MM.1S (cell line): ENCODE measurements around the gene ROPN1L.

ENCODE experiments used
- DNase-seq: peaks from one replicate; pipeline ENCODE4 v3.0.0-alpha.2; 2015
- H2AFZ ChIP-seq: fragments of 300-600 bp; sonication (generic); 2 replicates; pipeline ENCODE4 v1.6.0; 2016; ENCODE audit warnings: antibody characterized with exemption, low read length
- H3F3A ChIP-seq: fragments of 300-600 bp; sonication (generic); 2 replicates; pipeline ENCODE4 v1.6.1; 2016; ENCODE audit warnings: mild to moderate bottlenecking, antibody characterized with exemption, low read length, moderate library complexity, mixed read lengths; ENCODE audit not compliant: insufficient read depth
- H3K27ac ChIP-seq: fragments of 300-600 bp; sonication (generic); 2 replicates; pipeline ENCODE4 v1.5.1; 2016; ENCODE audit warnings: mild to moderate bottlenecking, low read length
- H3K27me3 ChIP-seq: fragments of 300-600 bp; sonication (generic); replicated peaks from 2 replicates; pipeline ENCODE4 v1.6.0; 2016; ENCODE audit warnings: low read length; ENCODE audit not compliant: insufficient read depth
- H3K36me3 ChIP-seq: fragments of 300-600 bp; sonication (generic); replicated peaks from 2 replicates; pipeline ENCODE4 v1.6.1; 2016; ENCODE audit warnings: mild to moderate bottlenecking, low read length, mixed read lengths; ENCODE audit not compliant: insufficient read depth
- H3K4me1 ChIP-seq: fragments of 300-600 bp; sonication (generic); 2 replicates; pipeline ENCODE4 v1.6.1; 2016; ENCODE audit warnings: low read length, mixed read lengths
- H3K4me2 ChIP-seq: fragments of 300-600 bp; sonication (generic); 2 replicates; pipeline ENCODE4 v1.6.0; 2016; ENCODE audit warnings: low read depth, low read length
- H3K4me3 ChIP-seq: fragments of 300-600 bp; sonication (generic); 2 replicates; pipeline ENCODE4 v1.5.1; 2016; ENCODE audit warnings: low read length, mixed read lengths
- H3K79me2 ChIP-seq: fragments of 300-600 bp; sonication (generic); 2 replicates; pipeline ENCODE4 v1.6.1; 2016; ENCODE audit warnings: mixed run types, low read length, mixed read lengths
- H3K9ac ChIP-seq: fragments of 300-600 bp; sonication (generic); 2 replicates; pipeline ENCODE4 v1.6.1; 2016; ENCODE audit warnings: low read length, mixed read lengths
- H3K9me2 ChIP-seq: fragments of 300-600 bp; sonication (generic); replicated peaks from 2 replicates; pipeline ENCODE4 v1.6.1; 2016; ENCODE audit warnings: mild to moderate bottlenecking, low read length, mixed read lengths; ENCODE audit not compliant: insufficient read depth
- H3K9me3 ChIP-seq: fragments of 300-600 bp; sonication (generic); replicated peaks from 2 replicates; pipeline ENCODE4 v1.6.1; 2016; ENCODE audit warnings: mild to moderate bottlenecking, low read length, mixed read lengths; ENCODE audit not compliant: insufficient read depth
- H4K20me1 ChIP-seq: fragments of 300-600 bp; sonication (generic); 2 replicates; pipeline ENCODE4 v1.6.1; 2016; ENCODE audit warnings: mild to moderate bottlenecking, low read length, moderate library complexity, mixed read lengths; ENCODE audit not compliant: insufficient read depth
- EZH2 ChIP-seq: fragments of 300-600 bp; sonication (generic); optimal IDR thresholded peaks from 2 replicates; pipeline ENCODE3; 2017; ENCODE audit warnings: low read depth, mild to moderate bottlenecking, antibody characterized with exemption, low read length, mixed read lengths
- EZH2phosphoT487 ChIP-seq: fragments of 300-600 bp; sonication (generic); IDR thresholded peaks from 2 replicates; pipeline ENCODE4 v1.6.1; 2018; ENCODE audit warnings: antibody characterized with exemption, low read length
- TF ChIP-seq, protein P1 (sequence below): fragments of 300-600 bp; sonication (generic); IDR thresholded peaks from 2 replicates; pipeline ENCODE4 v1.5.1; 2016; ENCODE audit warnings: antibody characterized with exemption, low read length, mixed read lengths

Gene ROPN1L

DNA sequence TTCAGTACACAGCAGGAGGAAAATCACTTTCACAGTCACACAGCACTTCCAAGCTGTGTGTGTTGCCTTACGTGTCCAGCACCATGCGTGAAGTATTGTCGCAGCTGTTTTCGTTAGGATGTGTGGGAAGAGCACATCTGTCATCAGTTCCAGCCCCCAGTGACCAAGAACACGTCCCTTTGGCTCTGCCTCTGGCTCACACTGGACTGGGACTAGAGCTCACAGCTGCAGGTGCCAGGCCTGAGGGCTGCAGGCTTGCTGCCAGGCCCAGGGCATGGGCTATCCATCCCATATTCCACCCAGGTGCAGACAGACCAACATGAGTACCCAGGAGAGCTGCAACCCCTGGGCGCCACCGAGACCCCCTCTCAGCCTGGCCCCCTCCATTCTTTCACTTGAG lies 61.6 kb downstream of the ROPN1L start:
- Histone ChIP-seq H3K27ac (no peak overlapping the region), H3F3A (no peaks in the 10 kb centered on the region), H3K9me2 (no peaks in the 10 kb centered on the region), H2AFZ (no peak overlapping the region), H3K4me1 (no peaks in the 10 kb centered on the region), H4K20me1 (no peaks in the 10 kb centered on the region), H3K9me3 (no peaks in the 10 kb centered on the region), H3K36me3 (no peaks in the 10 kb centered on the region), H3K27me3 (no peaks in the 10 kb centered on the region), H3K4me3 (no peak overlapping the region), H3K79me2 (no peaks in the 10 kb centered on the region), H3K4me2 (no peak overlapping the region), H3K9ac (no peak overlapping the region)
- DNase-seq: no peak
- TF ChIP-seq EZH2 (no peak), EZH2phosphoT487 (no peak)
- TF ChIP-seq, protein P1, sequence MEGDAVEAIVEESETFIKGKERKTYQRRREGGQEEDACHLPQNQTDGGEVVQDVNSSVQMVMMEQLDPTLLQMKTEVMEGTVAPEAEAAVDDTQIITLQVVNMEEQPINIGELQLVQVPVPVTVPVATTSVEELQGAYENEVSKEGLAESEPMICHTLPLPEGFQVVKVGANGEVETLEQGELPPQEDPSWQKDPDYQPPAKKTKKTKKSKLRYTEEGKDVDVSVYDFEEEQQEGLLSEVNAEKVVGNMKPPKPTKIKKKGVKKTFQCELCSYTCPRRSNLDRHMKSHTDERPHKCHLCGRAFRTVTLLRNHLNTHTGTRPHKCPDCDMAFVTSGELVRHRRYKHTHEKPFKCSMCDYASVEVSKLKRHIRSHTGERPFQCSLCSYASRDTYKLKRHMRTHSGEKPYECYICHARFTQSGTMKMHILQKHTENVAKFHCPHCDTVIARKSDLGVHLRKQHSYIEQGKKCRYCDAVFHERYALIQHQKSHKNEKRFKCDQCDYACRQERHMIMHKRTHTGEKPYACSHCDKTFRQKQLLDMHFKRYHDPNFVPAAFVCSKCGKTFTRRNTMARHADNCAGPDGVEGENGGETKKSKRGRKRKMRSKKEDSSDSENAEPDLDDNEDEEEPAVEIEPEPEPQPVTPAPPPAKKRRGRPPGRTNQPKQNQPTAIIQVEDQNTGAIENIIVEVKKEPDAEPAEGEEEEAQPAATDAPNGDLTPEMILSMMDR: no peak

DNA sequence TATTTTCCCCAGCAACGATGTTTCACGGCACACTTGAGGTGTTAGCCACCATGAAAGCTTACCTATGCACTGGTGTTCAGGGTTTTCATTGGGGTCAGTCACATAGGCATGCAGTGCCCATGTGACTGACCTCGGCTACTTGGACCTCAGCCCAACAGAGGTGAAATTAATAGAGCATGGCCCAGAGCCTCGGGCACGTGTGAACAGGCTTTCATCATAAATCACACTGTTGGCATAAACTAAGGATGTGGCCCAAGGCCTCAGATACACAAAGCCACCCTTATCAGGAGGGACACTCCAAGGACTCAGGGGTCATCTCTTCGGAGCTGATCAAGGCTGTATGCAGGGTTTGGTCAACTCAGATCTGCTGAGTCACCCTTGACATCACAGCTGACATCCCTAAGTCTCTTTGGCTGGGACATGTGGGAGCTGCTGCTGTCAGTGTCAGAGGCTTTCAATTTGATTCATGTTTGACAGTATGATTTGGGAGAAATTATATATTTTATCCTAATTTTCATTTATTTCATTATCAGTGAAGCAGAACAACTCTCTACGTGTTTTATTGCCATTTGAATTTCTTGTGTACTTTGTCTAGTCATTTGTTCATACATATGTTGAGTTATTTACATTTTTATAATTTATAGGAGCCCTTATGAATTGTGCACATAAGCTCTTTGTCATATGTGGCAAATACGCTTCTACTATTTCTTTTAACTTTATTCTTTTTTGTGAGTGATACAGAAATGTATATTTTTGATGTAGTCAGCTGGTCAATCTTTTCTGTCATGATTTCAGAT lies 62.5 kb downstream of the ROPN1L start:
- no peak overlapping the region for H3K4me2 ChIP-seq
- no peaks in the 10 kb centered on the region for H3K9me3 ChIP-seq
- no peak overlapping the region for H3K9ac ChIP-seq
- H3K4me3 ChIP-seq: no peak overlapping the region
- no peaks in the 10 kb centered on the region for H4K20me1 ChIP-seq
- no peaks in the 10 kb centered on the region for H3F3A ChIP-seq
- DNase-seq: no peak
- H3K9me2 ChIP-seq: no peaks in the 10 kb centered on the region
- no peak overlapping the region for H2AFZ ChIP-seq
- no peaks in the 10 kb centered on the region for H3K36me3 ChIP-seq
- H3K79me2 ChIP-seq: no peaks in the 10 kb centered on the region
- H3K27me3 ChIP-seq: no peaks in the 10 kb centered on the region
- no peaks in the 10 kb centered on the region for H3K4me1 ChIP-seq
- no peak overlapping the region for H3K27ac ChIP-seq
- TF ChIP-seq EZH2phosphoT487 (no peak), EZH2 (no peak)
- TF ChIP-seq, protein P1: no peak

DNA sequence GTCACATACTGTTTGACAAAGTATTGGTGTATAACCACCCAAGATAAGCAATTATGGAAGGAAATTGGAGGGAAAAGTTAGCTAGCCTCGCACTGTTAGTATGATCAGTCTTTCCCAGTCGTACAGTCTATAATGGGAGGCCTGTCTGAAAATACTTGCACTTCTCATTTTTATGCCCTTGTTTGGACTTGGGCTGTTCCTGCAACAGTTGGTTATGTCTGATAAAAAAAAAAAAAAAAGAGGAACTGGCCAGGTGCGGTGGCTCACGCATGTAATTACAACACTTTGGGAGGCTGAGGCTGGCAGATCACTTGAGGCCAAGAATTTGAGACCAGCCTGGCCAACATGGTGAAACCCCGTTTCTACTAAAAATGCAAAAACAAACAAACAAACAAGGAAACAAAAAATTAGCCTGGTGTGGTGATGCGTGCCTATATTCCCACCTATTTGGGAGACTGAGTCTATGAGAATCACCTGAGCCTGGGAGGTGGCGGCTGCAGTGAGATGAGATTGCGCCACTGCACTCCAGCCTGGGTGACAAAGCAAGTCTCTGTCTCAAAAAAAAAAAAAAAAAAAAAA lies 63.9 kb downstream of the ROPN1L start:
- Histone ChIP-seq H3K27ac (no peak overlapping the region), H3K36me3 (no peaks in the 10 kb centered on the region), H4K20me1 (no peaks in the 10 kb centered on the region), H3K9me2 (no peaks in the 10 kb centered on the region), H2AFZ (no peak overlapping the region), H3K9me3 (no peaks in the 10 kb centered on the region), H3K79me2 (no peaks in the 10 kb centered on the region), H3K4me2 (no peak overlapping the region), H3K27me3 (no peaks in the 10 kb centered on the region), H3F3A (no peaks in the 10 kb centered on the region), H3K4me3 (no peak overlapping the region), H3K4me1 (no peaks in the 10 kb centered on the region), H3K9ac (no peak overlapping the region)
- TF ChIP-seq EZH2 (no peak), EZH2phosphoT487 (no peak)
- TF ChIP-seq, protein P1: no peak
- DNase-seq: no peak
